ENCODE data around the gene FAM151B.
"Not testable (repeated sequence)": the region's sequence is repeated elsewhere in the genome, so short reads cannot be mapped to it uniquely, and the experiment has no call there.

FAM151B gene

GRCh38 chr5:80579050-80579449, 91.2 kb downstream of the FAM151B start:
- Histone ChIP-seq H3K27me3 (ENCODE audit: insufficient read depth, poor library complexity, severe bottlenecking) (no peaks in the 10 kb centered on the region), H3K27ac (replicated peaks) (no peak overlapping the region), H3K4me3 (replicated peaks; ENCODE audit: insufficient read depth, low read length) (no peak overlapping the region)
- no peak for DNase-seq (ENCODE audit: low read depth in 1 of 2, low spot score in 1 of 2)
- TF ChIP-seq POLR2AphosphoS5 (IDR thresholded peaks at IDR 0.05; ENCODE audit: low read depth) (no peak), REST (IDR thresholded peaks at IDR 0.05; ENCODE audit: insufficient replicate concordance, low read depth) (no peak), SPI1 (IDR thresholded peaks at IDR 0.05; ENCODE audit: borderline replicate concordance, low read depth) (no peak), GABPA (IDR thresholded peaks at IDR 0.05; ENCODE audit: low read depth) (no peak), CTCF (IDR thresholded peaks at IDR 0.05; ENCODE audit: insufficient read depth, low read length) (no peak)

GRCh38 chr5:80580291-80580690, 92.4 kb downstream of the FAM151B start:
- H3K27ac ChIP-seq (replicated peaks); DNase-seq (ENCODE audit: low read depth in 1 of 2, low spot score in 1 of 2); H3K4me3 ChIP-seq (replicated peaks; ENCODE audit: insufficient read depth, low read length); H3K27me3 ChIP-seq (ENCODE audit: insufficient read depth, poor library complexity, severe bottlenecking): not testable (repeated sequence)

GRCh38 chr5:80584770-80585169, 96.9 kb downstream of the FAM151B start:
- Histone ChIP-seq H3K27me3 (ENCODE audit: insufficient read depth, poor library complexity, severe bottlenecking) (no peaks in the 10 kb centered on the region), H3K27ac (replicated peaks) (no peak overlapping the region), H3K4me3 (replicated peaks; ENCODE audit: insufficient read depth, low read length) (no peak overlapping the region)
- no peak for DNase-seq (ENCODE audit: low read depth in 1 of 2, low spot score in 1 of 2)
- no peak for TF ChIP-seq CTCF (IDR thresholded peaks at IDR 0.05; ENCODE audit: insufficient read depth, low read length)
- no peak for TF ChIP-seq REST (IDR thresholded peaks at IDR 0.05; ENCODE audit: insufficient replicate concordance, low read depth)
- no peak for TF ChIP-seq POLR2AphosphoS5 (IDR thresholded peaks at IDR 0.05; ENCODE audit: low read depth)
- no peak for TF ChIP-seq SPI1 (IDR thresholded peaks at IDR 0.05; ENCODE audit: borderline replicate concordance, low read depth)
- TF ChIP-seq GABPA (IDR thresholded peaks at IDR 0.05; ENCODE audit: low read depth): no peak

- Histone ChIP-seq H3K27ac (replicated peaks) (no peak overlapping the region), H3K4me3 (replicated peaks; ENCODE audit: insufficient read depth, low read length) (no peak overlapping the region), H3K27me3 (ENCODE audit: insufficient read depth, poor library complexity, severe bottlenecking) (no peaks in the 10 kb centered on the region)
- TF ChIP-seq CTCF (IDR thresholded peaks at IDR 0.05; ENCODE audit: insufficient read depth, low read length) (no peak), SPI1 (IDR thresholded peaks at IDR 0.05; ENCODE audit: borderline replicate concordance, low read depth) (no peak), POLR2AphosphoS5 (IDR thresholded peaks at IDR 0.05; ENCODE audit: low read depth) (no peak)
- no peak for DNase-seq (ENCODE audit: low read depth in 1 of 2, low spot score in 1 of 2)
Observed at GRCh38 chr5:80588858-80589540, 101.1 kb downstream of the FAM151B start.
